ENCODE results near the gene SMPD2.

Gene SMPD2

GRCh38 chr6:109486068-109486467 lies 45.5 kb downstream of the SMPD2 start:
- DNase-seq, result no peak

GRCh38 chr6:109488001-109488400 lies 47.5 kb downstream of the SMPD2 start:
- no peak for DNase-seq

- no peak for DNase-seq
Measured at GRCh38 chr6:109490713-109491112, 50.2 kb downstream of the SMPD2 start.

GRCh38 chr6:109491207-109491938 lies 50.8 kb downstream of the SMPD2 start:
- DNase-seq, result no peak

Data from NCI-H1417 treated with DMSO at 0.1 percent for 48 hours (cell line).